ENCODE results near the gene UNC119B.
A peak's percentile ranks its signal among the peaks of the same experiment; 100 is the strongest.
"Not testable (repeated sequence)": the region's sequence is repeated elsewhere in the genome, so short reads cannot be mapped to it uniquely, and the experiment has no call there.

UNC119B gene

GRCh38 chr12:120710031-120710804 is at the start of gene UNC119B:
TSS of gene UNC119B (plus strand) at chr12:120710458. CDS start at chr12:120710475, 17 bp downstream.
- peak; percentile 33 for DNase-seq (ENCODE audit: low read depth)

GRCh38 chr12:120661432-120661831 is 48.8 kb upstream of the UNC119B start:
- no peak for DNase-seq (ENCODE audit: low read depth)

- no peak for DNase-seq (ENCODE audit: low read depth)
Observed at GRCh38 chr12:120662879-120663278, 47.4 kb upstream of the UNC119B start.

GRCh38 chr12:120663741-120664140 is 46.5 kb upstream of the UNC119B start:
- no peak for DNase-seq (ENCODE audit: low read depth)

GRCh38 chr12:120666571-120667390 is 43.5 kb upstream of the UNC119B start:
- DNase-seq (ENCODE audit: low read depth): no peak

GRCh38 chr12:120668091-120668867 is 42.0 kb upstream of the UNC119B start:
- no peak for DNase-seq (ENCODE audit: low read depth)

- DNase-seq (ENCODE audit: low read depth): peak; percentile 29
Observed at GRCh38 chr12:120668868-120669840, 41.1 kb upstream of the UNC119B start.

- DNase-seq (ENCODE audit: low read depth): not testable (repeated sequence)
Observed at GRCh38 chr12:120670237-120670636, 40.0 kb upstream of the UNC119B start.

- DNase-seq (ENCODE audit: low read depth): no peak
Observed at GRCh38 chr12:120670667-120671066, 39.6 kb upstream of the UNC119B start.

GRCh38 chr12:120674097-120674636 is 36.1 kb upstream of the UNC119B start:
- no peak for DNase-seq (ENCODE audit: low read depth)

GRCh38 chr12:120677765-120678473 is 32.3 kb upstream of the UNC119B start:
- no peak for DNase-seq (ENCODE audit: low read depth)

GRCh38 chr12:120678572-120678971 is 31.7 kb upstream of the UNC119B start:
- no peak for DNase-seq (ENCODE audit: low read depth)

GRCh38 chr12:120680165-120680738 is 30.0 kb upstream of the UNC119B start:
- no peak for DNase-seq (ENCODE audit: low read depth)

- DNase-seq (ENCODE audit: low read depth): no peak
Observed at GRCh38 chr12:120684523-120684932, 25.7 kb upstream of the UNC119B start.

GRCh38 chr12:120685522-120685921 is 24.7 kb upstream of the UNC119B start:
- DNase-seq (ENCODE audit: low read depth): no peak

- DNase-seq (ENCODE audit: low read depth): peak; percentile 90
Observed at GRCh38 chr12:120686151-120686689, 24.0 kb upstream of the UNC119B start.

- DNase-seq (ENCODE audit: low read depth): peak; percentile 95
Observed at GRCh38 chr12:120686690-120687577, 23.3 kb upstream of the UNC119B start, which contains the start of gene MLEC. TSS of gene MLEC (plus strand) at chr12:120687149. CDS start at chr12:120687297, 148 bp downstream.

GRCh38 chr12:120687578-120688289 is 22.5 kb upstream of the UNC119B start:
- no peak for DNase-seq (ENCODE audit: low read depth)
